ENCODE data around the gene TIE1.

The TIE1 gene

GRCh38 chr1:43288785-43289706, 11.7 kb upstream of the TIE1 start:
- no peak for DNase-seq (ENCODE audit: low read depth in 1 of 2, low spot score in 1 of 2)
- no peak for TF ChIP-seq JUND (IDR thresholded peaks at IDR 0.05; ENCODE audit: low read depth)
- in situ Hi-C loops (cut with HindIII; ENCODE audit: low pct_unique_long_range_greater_than_20kb, low sequenced_read_pairs), result no loop called here

- DNase-seq (ENCODE audit: low read depth in 1 of 2, low spot score in 1 of 2), result no peak
- TF ChIP-seq JUND (IDR thresholded peaks at IDR 0.05; ENCODE audit: low read depth), result no peak
- in situ Hi-C loops (cut with HindIII; ENCODE audit: low pct_unique_long_range_greater_than_20kb, low sequenced_read_pairs), result no loop called here
Measured at GRCh38 chr1:43292216-43292615, 8.6 kb upstream of the TIE1 start.

DNA sequence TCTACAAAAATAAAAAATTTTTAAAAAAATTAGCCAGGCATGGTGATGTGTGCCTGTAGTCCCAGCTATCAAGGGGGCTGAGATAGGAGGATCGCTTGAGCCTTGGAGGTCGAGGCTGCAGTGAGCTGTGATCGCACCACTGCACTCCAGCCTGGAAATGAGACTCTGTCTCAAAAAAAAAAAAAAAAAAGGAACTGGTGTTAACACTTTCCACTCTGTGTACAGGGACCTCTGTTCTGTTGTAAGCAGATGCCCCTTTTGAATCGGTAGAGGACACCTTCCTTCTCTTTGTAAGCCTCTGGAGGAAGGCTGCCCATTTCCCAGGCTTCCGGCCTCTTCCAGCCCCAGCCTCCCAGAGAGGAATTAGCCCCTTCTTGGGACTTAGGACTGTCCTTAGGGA, 8.1 kb upstream of the TIE1 start:
- in situ Hi-C loops (cut with HindIII; ENCODE audit: low pct_unique_long_range_greater_than_20kb, low sequenced_read_pairs), result no loop called here
- DNase-seq (ENCODE audit: low read depth in 1 of 2, low spot score in 1 of 2), result no peak
- TF ChIP-seq JUND (IDR thresholded peaks at IDR 0.05; ENCODE audit: low read depth), result no peak

- no peak for DNase-seq (ENCODE audit: low read depth in 1 of 2, low spot score in 1 of 2)
- no peak for TF ChIP-seq JUND (IDR thresholded peaks at IDR 0.05; ENCODE audit: low read depth)
- in situ Hi-C loops (cut with HindIII; ENCODE audit: low pct_unique_long_range_greater_than_20kb, low sequenced_read_pairs), result no loop called here
Measured at GRCh38 chr1:43293176-43293575, 7.6 kb upstream of the TIE1 start.

DNA sequence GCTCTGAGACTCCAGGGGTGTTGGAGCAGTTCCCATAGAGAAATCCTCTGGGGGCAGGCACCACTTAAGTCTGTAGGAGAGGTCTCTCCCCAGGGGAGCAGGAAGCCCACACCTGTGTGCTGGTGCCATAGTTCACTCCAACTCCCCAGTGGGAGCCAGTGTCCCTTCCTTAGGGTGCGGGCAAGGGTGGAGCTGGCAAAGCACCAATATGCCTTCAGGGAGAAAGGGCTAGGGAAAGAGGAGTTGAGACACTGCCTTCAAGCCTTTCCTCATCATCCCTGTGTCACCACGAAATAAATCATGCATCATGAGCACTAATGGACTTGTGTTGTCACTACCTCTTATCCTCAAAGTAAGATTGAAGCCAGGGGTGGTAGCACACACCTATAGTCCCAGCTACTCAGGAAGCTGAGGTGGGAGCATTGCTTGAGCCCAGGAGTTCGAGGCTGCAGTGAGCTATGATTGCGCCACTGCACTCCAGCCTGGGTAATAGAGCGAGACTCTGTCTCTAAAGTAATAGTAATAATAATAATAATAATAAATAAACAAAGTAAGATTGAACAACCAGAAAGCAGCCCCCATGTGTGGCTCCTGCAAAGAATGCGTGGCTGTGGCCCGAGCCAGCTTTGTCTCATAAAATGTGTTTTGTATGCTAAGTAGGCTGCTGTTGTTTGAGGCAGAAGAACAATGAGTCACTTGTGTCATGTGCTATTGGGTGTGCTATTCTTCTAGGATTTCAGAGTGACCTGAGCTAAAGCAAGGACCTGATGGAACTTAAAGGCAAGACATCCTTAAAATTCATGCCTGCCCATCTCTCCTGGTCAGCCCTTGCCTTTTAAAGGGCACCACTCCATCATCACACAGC, 6.7 kb upstream of the TIE1 start:
- DNase-seq (ENCODE audit: low read depth in 1 of 2, low spot score in 1 of 2), result no peak
- no peak for TF ChIP-seq JUND (IDR thresholded peaks at IDR 0.05; ENCODE audit: low read depth)
- in situ Hi-C loops (cut with HindIII; ENCODE audit: low pct_unique_long_range_greater_than_20kb, low sequenced_read_pairs), result no loop called here

DNA sequence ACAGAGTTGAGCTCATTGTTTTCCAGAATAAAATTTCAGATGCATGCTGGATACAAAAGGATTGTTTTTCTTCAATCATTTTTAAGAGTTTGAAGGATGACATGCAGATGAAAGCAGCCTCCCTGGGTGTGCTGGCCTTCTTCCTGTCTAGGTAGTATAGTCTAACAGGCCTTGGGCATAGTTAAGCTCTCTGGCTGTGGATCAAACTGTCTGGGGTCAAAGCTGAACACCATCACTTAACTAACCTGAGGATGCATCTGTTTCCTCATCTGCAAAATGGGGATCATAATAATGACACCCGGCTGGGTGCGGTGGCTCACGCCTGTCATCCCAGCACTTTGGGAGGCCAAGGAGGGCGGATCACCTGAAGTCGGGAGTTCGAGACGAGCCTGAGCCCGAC, 6.0 kb upstream of the TIE1 start:
- in situ Hi-C loops (cut with HindIII; ENCODE audit: low pct_unique_long_range_greater_than_20kb, low sequenced_read_pairs), result no loop called here
- no peak for TF ChIP-seq JUND (IDR thresholded peaks at IDR 0.05; ENCODE audit: low read depth)
- DNase-seq (ENCODE audit: low read depth in 1 of 2, low spot score in 1 of 2), result no peak

- no peak for TF ChIP-seq JUND (IDR thresholded peaks at IDR 0.05; ENCODE audit: low read depth)
- in situ Hi-C loops (cut with HindIII; ENCODE audit: low pct_unique_long_range_greater_than_20kb, low sequenced_read_pairs), result no loop called here
- DNase-seq (ENCODE audit: low read depth in 1 of 2, low spot score in 1 of 2), result no peak
Measured at GRCh38 chr1:43296207-43296606, 4.6 kb upstream of the TIE1 start.

DNA sequence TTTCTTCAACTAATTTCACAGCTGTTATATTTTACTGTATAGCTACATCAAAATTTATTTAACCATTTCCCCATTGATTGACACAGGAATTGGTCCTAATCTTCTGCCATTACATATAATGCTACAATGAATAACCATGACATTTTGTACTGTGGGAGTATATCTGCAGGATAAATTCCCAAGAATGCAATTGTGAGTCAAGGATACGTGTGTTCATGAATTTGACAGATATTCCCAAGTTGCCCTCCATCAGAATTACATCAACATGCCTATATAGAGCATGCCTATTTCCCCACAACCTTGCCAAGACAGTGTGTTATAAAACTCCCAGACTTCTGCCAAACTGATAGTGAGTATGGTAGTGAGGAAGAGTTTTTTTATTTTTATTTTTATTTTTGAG, 2.7 kb upstream of the TIE1 start:
- DNase-seq (ENCODE audit: low read depth in 1 of 2, low spot score in 1 of 2), result no peak
- TF ChIP-seq JUND (IDR thresholded peaks at IDR 0.05; ENCODE audit: low read depth), result no peak
- in situ Hi-C loops (cut with HindIII; ENCODE audit: low pct_unique_long_range_greater_than_20kb, low sequenced_read_pairs), result no loop called here

GRCh38 chr1:43299101-43299500, 1.7 kb upstream of the TIE1 start:
- in situ Hi-C loops (cut with HindIII; ENCODE audit: low pct_unique_long_range_greater_than_20kb, low sequenced_read_pairs), result no loop called here
- no peak for TF ChIP-seq JUND (IDR thresholded peaks at IDR 0.05; ENCODE audit: low read depth)
- DNase-seq (ENCODE audit: low read depth in 1 of 2, low spot score in 1 of 2), result no peak

DNA sequence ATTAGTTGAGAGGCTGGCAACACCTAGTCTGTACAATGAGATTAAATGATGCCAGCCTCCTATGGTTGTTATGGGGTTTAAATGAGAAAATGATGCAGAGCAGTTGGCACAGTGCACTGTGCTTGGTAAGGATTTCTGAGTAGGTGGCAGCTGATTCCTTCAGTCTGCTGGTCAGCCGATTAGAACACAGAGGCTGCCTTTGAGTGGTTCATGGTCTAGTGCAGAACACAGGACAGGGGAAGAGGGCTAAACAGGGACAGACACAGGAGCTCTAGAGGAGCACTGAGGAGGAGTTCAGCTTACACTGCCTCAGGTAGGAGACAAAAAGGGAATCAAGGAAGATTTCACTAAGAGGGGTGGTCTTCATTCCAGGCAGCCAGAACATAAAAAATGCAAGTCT, 1.4 kb downstream of the TIE1 start:
- in situ Hi-C loops (cut with HindIII; ENCODE audit: low pct_unique_long_range_greater_than_20kb, low sequenced_read_pairs), result no loop called here
- DNase-seq (ENCODE audit: low read depth in 1 of 2, low spot score in 1 of 2), result no peak
- TF ChIP-seq JUND (IDR thresholded peaks at IDR 0.05; ENCODE audit: low read depth), result no peak

DNA sequence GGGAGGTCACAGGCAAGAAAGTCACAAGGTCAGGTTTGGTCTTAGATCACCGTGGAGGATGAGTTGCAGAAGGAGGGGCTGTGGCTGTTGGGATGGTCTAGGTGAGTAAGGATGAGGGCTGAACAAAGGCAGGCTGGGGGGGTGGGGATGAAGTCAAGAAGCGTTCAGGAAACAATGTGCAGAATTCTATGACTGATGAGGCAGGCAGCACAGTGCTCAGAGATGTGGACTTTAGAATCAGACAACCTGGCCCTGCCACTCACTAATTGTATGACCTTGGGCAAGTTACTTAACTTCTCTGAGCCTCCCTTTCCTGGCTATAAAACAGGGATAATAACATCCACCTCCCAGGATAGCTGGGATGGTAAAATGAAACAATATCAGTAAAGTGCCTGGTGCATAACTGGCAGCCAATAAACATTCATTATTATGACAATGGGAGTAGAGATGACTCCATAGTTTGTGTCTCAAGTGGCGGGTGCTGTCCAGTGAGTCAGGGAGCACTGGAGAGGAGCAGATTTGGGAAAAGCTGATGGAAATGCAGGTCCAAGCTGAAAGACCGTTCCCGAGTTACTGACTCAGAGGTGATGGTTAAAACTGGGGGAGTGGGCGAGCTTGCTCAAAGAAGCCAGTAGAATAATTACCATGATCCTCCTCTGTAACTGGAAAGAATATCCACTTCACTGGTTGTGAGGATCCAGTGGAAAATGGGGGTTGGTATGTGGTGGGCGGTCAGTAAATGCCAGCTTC, 2.1 kb downstream of the TIE1 start:
- in situ Hi-C loops (cut with HindIII; ENCODE audit: low pct_unique_long_range_greater_than_20kb, low sequenced_read_pairs), result no loop called here
- no peak for DNase-seq (ENCODE audit: low read depth in 1 of 2, low spot score in 1 of 2)
- TF ChIP-seq JUND (IDR thresholded peaks at IDR 0.05; ENCODE audit: low read depth), result no peak

GRCh38 chr1:43303471-43304313, 2.9 kb downstream of the TIE1 start:
- TF ChIP-seq JUND (IDR thresholded peaks at IDR 0.05; ENCODE audit: low read depth), result no peak
- in situ Hi-C loops (cut with HindIII; ENCODE audit: low pct_unique_long_range_greater_than_20kb, low sequenced_read_pairs), result no loop called here
- no peak for DNase-seq (ENCODE audit: low read depth in 1 of 2, low spot score in 1 of 2)
